Tibial nerve (tissue), 4 donors: ENCODE measurements around the gene ARV1. TPM values are rescaled to one million over a fixed set of nuclear protein-coding genes. Genes with fewer than 3 reads are reported as not detected.

Experiments used
- DNase-seq, 2 donors: peaks; one replicate each; pipeline ENCODE4 v3.0.0-alpha.2; 2019; ENCODE audit warnings: low spot score in 2 of 2
- H3K27ac ChIP-seq, 4 donors: fragments of 200-600 bp; sonication (generic) in 3 of 4; one replicate each; pipeline ENCODE4 v1.5.1; 2017 to 2019; ENCODE audit warnings: mild to moderate bottlenecking in 1 of 4
- H3K27me3 ChIP-seq, 2 donors: fragments of 200-600 bp; sonication (generic) in 1 of 2; one replicate each; pipeline versions ENCODE4 v1.5.1 to v1.6.0; 2017 to 2019
- H3K36me3 ChIP-seq, 3 donors: fragments of 200-600 bp; sonication (generic); one replicate each; pipeline ENCODE4 v1.5.1; 2018 to 2019
- H3K4me1 ChIP-seq, 4 donors: fragments of 200-600 bp; sonication (generic) in 3 of 4; one replicate each; pipeline ENCODE4 v1.5.1; 2017 to 2019
- H3K4me3 ChIP-seq, 4 donors: fragments of 200-600 bp; sonication (generic) in 3 of 4; one replicate each; pipeline ENCODE4 v1.5.1; 2017 to 2019; ENCODE audit warnings: mild to moderate bottlenecking in 1 of 4, moderate library complexity in 1 of 4
- H3K9me3 ChIP-seq, 4 donors: fragments of 200-600 bp; sonication (generic) in 3 of 4; one replicate each; pipeline ENCODE4 v1.5.1; 2017 to 2019
- CTCF ChIP-seq, 5 experiments: fragments of 200-600 bp in 3 of 5; fragments of 450-650 bp in 2 of 5; sonication (generic) in 3 of 5; IDR thresholded peaks; one replicate each; pipeline ENCODE4 v1.5.1; 2016 to 2019; ENCODE audit warnings: antibody characterized with exemption in 5 of 5, mild to moderate bottlenecking in 3 of 5, moderate library complexity in 2 of 5
- EP300 ChIP-seq, 2 donors: sonication (generic); formaldehyde crosslinking; IDR thresholded peaks; one replicate each; pipeline ENCODE4 v1.6.1; 2017; ENCODE audit warnings: antibody characterized with exemption in 2 of 2, mild to moderate bottlenecking in 1 of 2
- POLR2A ChIP-seq, 2 donors: fragments of 450-650 bp; IDR thresholded peaks; one replicate each; pipeline ENCODE4 v1.6.1; 2017; ENCODE audit warnings: antibody characterized with exemption in 2 of 2, mild to moderate bottlenecking in 2 of 2, moderate library complexity in 2 of 2
- WGBS, 2 donors: methylation state at CpG; one replicate each; pipeline ENCODE4 v1.1.5; 2018; 5-methylcytosine and 5-hydroxymethylcytosine counted together
- total RNA-seq, 4 donors: library from RNA; depleted of rRNA; stranded (reverse); fragments of >200 nt; gene quantifications; one replicate each; pipeline ENCODE4 v1.1.0, GENCODE V29; 2016

ARV1 gene
- total RNA-seq, 4 donors from 2014 or later: 11.6 to 25.3 (median 14.6) TPM

- H3K27ac ChIP-seq: peak overlapping the region in 1 of 4 donors; percentile 38
- TF ChIP-seq POLR2A (IDR thresholded peaks at IDR 0.05) (no peak), CTCF (IDR thresholded peaks at IDR 0.05) (no peak), EP300 (IDR thresholded peaks at IDR 0.05) (no peak)
Observed at GRCh38 chr1:230938924-230939368, 39.9 kb upstream of the ARV1 start.

GRCh38 chr1:230939806-230940489, 38.9 kb upstream of the ARV1 start:
- WGBS, 2 donors: 73 to 78% methylated on average over 4 of the region's 4 CpGs
- no peak for DNase-seq
- Histone ChIP-seq H3K27me3 (no peaks in the 10 kb centered on the region), H3K4me1 (peaks cover 0 to 26% (median 0%) of the 10 kb centered on the region in 4 donors), H3K27ac (peak overlapping the region in 1 of 4 donors; percentile 46), H3K4me3 (no peak overlapping the region), H3K9me3 (no peaks in the 10 kb centered on the region), H3K36me3 (peaks cover 0 to 38% (median 0%) of the 10 kb centered on the region in 3 donors)
- TF ChIP-seq CTCF (IDR thresholded peaks at IDR 0.05) (no peak), POLR2A (IDR thresholded peaks at IDR 0.05) (no peak), EP300 (IDR thresholded peaks at IDR 0.05) (no peak)

More at GRCh38 chr1:230938924-230939368, 39.9 kb upstream of the ARV1 start:
- no peak for DNase-seq
- Histone ChIP-seq H3K4me3 (no peak overlapping the region), H3K27me3 (no peaks in the 10 kb centered on the region), H3K4me1 (peaks cover 0 to 26% (median 0%) of the 10 kb centered on the region in 4 donors), H3K36me3 (peaks cover 0 to 33% (median 0%) of the 10 kb centered on the region in 3 donors), H3K9me3 (no peaks in the 10 kb centered on the region)
- 77 to 89% methylated on average over 2 of the region's 2 CpGs for WGBS, 2 donors

- H3K4me1 ChIP-seq: peaks cover 0 to 26% (median 0%) of the 10 kb centered on the region in 4 donors
- WGBS, 2 donors: 94 to 96% methylated on average over 1 of the region's 1 CpG
Observed at GRCh38 chr1:230940848-230941247, 38.0 kb upstream of the ARV1 start.

GRCh38 chr1:230943048-230943593, 35.8 kb upstream of the ARV1 start:
- Histone ChIP-seq H3K4me1 (peaks cover 0 to 21% (median 0%) of the 10 kb centered on the region in 4 donors), H3K4me3 (no peak overlapping the region), H3K36me3 (peaks cover 0 to 34% (median 0%) of the 10 kb centered on the region in 3 donors), H3K9me3 (no peaks in the 10 kb centered on the region), H3K27me3 (no peaks in the 10 kb centered on the region), H3K27ac (no peak overlapping the region)
- DNase-seq: no peak
- no peak for TF ChIP-seq EP300 (IDR thresholded peaks at IDR 0.05)
- TF ChIP-seq POLR2A (IDR thresholded peaks at IDR 0.05): no peak
- TF ChIP-seq CTCF (IDR thresholded peaks at IDR 0.05): no peak
- whole genome bisulfite sequencing, 2 donors: 98 to 99% methylated on average over 2 of the region's 2 CpGs

More at GRCh38 chr1:230940848-230941247, 38.0 kb upstream of the ARV1 start:
- no peak for DNase-seq
- Histone ChIP-seq H3K9me3 (no peaks in the 10 kb centered on the region), H3K4me3 (no peak overlapping the region), H3K27ac (no peak overlapping the region), H3K27me3 (no peaks in the 10 kb centered on the region), H3K36me3 (peaks cover 0 to 39% (median 0%) of the 10 kb centered on the region in 3 donors)
- TF ChIP-seq CTCF (IDR thresholded peaks at IDR 0.05) (no peak), EP300 (IDR thresholded peaks at IDR 0.05) (no peak), POLR2A (IDR thresholded peaks at IDR 0.05) (no peak)

GRCh38 chr1:230948301-230948700, 30.6 kb upstream of the ARV1 start:
- H3K9me3 ChIP-seq: no peaks in the 10 kb centered on the region
- 93 to 97% methylated on average over 1 of the region's 1 CpG for WGBS, 2 donors

More at GRCh38 chr1:230948301-230948700, 30.6 kb upstream of the ARV1 start:
- Histone ChIP-seq H3K27me3 (no peaks in the 10 kb centered on the region), H3K4me1 (no peaks in the 10 kb centered on the region), H3K4me3 (no peak overlapping the region), H3K27ac (no peak overlapping the region), H3K36me3 (peaks cover 0 to 39% (median 0%) of the 10 kb centered on the region in 3 donors)
- no peak for TF ChIP-seq EP300 (IDR thresholded peaks at IDR 0.05)
- no peak for TF ChIP-seq POLR2A (IDR thresholded peaks at IDR 0.05)
- no peak for TF ChIP-seq CTCF (IDR thresholded peaks at IDR 0.05)
- no peak for DNase-seq
